OCI-LY1 (cell line): ENCODE results near the gene KRT1.

Source experiments
- EZH2 ChIP-seq: fragments of 200-600 bp; sonication (generic), shearing (Covaris generic); IDR thresholded peaks from 2 replicates; pipeline ENCODE4 v1.8.0; 2017; ENCODE audit warnings: borderline replicate concordance, mixed run types, mild to moderate bottlenecking, antibody characterized with exemption, low read length, moderate library complexity, mixed read lengths
- TF ChIP-seq, protein P1 (sequence below): fragments of 200-600 bp; sonication (generic), shearing (Covaris generic); IDR thresholded peaks from 2 replicates; pipeline ENCODE4 v1.5.1; 2017; ENCODE audit warnings: mild to moderate bottlenecking, antibody characterized with exemption, low read length, moderate library complexity, mixed read lengths

DNA sequence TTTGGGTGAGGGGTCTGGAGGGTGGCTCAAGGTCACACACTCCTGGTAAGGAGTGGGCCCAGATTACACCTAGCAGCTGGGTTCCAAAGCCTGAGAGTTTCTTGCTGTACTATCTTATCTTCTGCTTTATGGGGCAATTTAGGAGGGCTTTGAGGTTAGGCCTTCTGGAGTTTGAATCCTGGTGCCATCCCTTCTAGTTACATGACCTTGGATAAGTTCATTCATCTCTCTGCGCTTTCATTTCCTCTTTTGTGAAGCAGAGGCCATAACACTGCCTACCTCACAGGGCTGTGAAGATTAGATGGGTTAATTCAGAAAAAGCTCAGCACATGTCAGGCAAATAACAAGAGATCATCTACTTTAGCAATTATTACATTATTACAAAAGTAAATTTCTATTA, 30.5 kb upstream of the KRT1 start:
- TF ChIP-seq, protein P1, sequence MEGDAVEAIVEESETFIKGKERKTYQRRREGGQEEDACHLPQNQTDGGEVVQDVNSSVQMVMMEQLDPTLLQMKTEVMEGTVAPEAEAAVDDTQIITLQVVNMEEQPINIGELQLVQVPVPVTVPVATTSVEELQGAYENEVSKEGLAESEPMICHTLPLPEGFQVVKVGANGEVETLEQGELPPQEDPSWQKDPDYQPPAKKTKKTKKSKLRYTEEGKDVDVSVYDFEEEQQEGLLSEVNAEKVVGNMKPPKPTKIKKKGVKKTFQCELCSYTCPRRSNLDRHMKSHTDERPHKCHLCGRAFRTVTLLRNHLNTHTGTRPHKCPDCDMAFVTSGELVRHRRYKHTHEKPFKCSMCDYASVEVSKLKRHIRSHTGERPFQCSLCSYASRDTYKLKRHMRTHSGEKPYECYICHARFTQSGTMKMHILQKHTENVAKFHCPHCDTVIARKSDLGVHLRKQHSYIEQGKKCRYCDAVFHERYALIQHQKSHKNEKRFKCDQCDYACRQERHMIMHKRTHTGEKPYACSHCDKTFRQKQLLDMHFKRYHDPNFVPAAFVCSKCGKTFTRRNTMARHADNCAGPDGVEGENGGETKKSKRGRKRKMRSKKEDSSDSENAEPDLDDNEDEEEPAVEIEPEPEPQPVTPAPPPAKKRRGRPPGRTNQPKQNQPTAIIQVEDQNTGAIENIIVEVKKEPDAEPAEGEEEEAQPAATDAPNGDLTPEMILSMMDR = no peak
- no peak for TF ChIP-seq EZH2
